HCT116 (cell line): ENCODE data around the gene PTPRR. TPM values are rescaled to one million over a fixed set of nuclear protein-coding genes. Genes with fewer than 3 reads are reported as not detected.

Source experiments
- ATAC-seq: fragments of 200-7000 bp; cut with Tn5 transposase; 2 replicates; pipeline ENCODE4 v1.9.1; 2020; ENCODE audit warnings: mild to moderate bottlenecking, moderate library complexity
- BruUV-seq: library from RNA; stranded (reverse); fragments of 400-500 nt; replicated peaks from 2 replicates; lab custom pipeline; 2021; lab: Mats Ljungman, UMichigan
- CTCF ChIA-PET: fragments of 300-600 bp; sonication (Branson Sonifier 250); formaldehyde crosslinking; loops from one replicate; lab custom pipeline; 2021; ENCODE audit warnings: antibody characterized with exemption; lab: Charles Lee
- POLR2A ChIA-PET: fragments of 300-600, 350-600 bp; sonication (Branson Sonifier 250); formaldehyde crosslinking; loops from one replicate; lab custom pipeline; 2021; ENCODE audit warnings: antibody characterized with exemption; lab: Charles Lee
- RAD21 ChIA-PET, 2 experiments: fragments of 300-600 bp; sonication (Branson Sonifier 250); formaldehyde crosslinking; loops; one replicate each; lab custom pipeline; 2023; ENCODE audit warnings: low total read pairs in 2 of 2; ENCODE audit not compliant: uncharacterized antibody in 2 of 2, unreplicated experiment in 2 of 2, low non-redundant PET in 1 of 2; lab: Charles Lee
- DNase-seq: peaks from one replicate; pipeline ENCODE4 v3.0.0-alpha.2; 2010; ENCODE audit warnings: low read depth, low spot score
- H2AFZ ChIP-seq: fragments of 200-600 bp; shearing (Covaris generic), sonication (generic); 2 replicates; pipeline ENCODE4 v1.6.1; 2017; ENCODE audit warnings: low read depth, mixed run types, mixed read lengths, antibody characterized with exemption, low read length; ENCODE audit not compliant: poor library complexity, severe bottlenecking
- H3K27ac ChIP-seq: 2 replicates; pipeline ENCODE4 v1.5.1; 2012; ENCODE audit warnings: low read depth, low read length
- H3K27me3 ChIP-seq: fragments of 200-600 bp; sonication (generic); 2 replicates; pipeline ENCODE4 v1.6.1; 2016; ENCODE audit warnings: mixed run types, low read length, mixed read lengths; ENCODE audit not compliant: insufficient read depth
- H3K36me3 ChIP-seq, 2 experiments: fragments of 200-500 bp in 1 of 2; fragments of 200-600 bp in 1 of 2; sonication (Bioruptor generic) in 1 of 2; sonication (generic) in 1 of 2; 2 replicates each; pipeline versions ENCODE4 v1.5.1 to v1.6.1; 2014 to 2016; ENCODE audit warnings: low read length in 2 of 2, inconsistent platforms in 1 of 2, mixed read lengths in 1 of 2, mixed run types in 1 of 2; ENCODE audit not compliant: insufficient read depth in 2 of 2, control insufficient read depth in 1 of 2
- H3K4me1 ChIP-seq, 2 experiments: fragments of 200-600 bp in 1 of 2; sonication (generic) in 1 of 2; 2 replicates each; pipeline versions ENCODE4 v1.5.1 to v1.6.1; 2012 to 2017; ENCODE audit warnings: low read length in 2 of 2, inconsistent platforms in 1 of 2, mild to moderate bottlenecking in 1 of 2, mixed read lengths in 1 of 2, mixed run types in 1 of 2, moderate library complexity in 1 of 2; ENCODE audit not compliant: insufficient read depth in 2 of 2, control insufficient read depth in 1 of 2
- H3K4me2 ChIP-seq: fragments of 200-600 bp; sonication (generic); 2 replicates; pipeline ENCODE4 v1.6.1; 2017; ENCODE audit warnings: mixed run types, low read length, mixed read lengths
- H3K4me3 ChIP-seq, 2 experiments: fragments of 200-600 bp in 1 of 2; sonication (generic) in 1 of 2; replicated peaks in 1 of 2; 2 replicates each; pipeline ENCODE4 v1.5.1; 2011 to 2016; ENCODE audit warnings: low read length in 2 of 2, control low read depth in 1 of 2, low read depth in 1 of 2, mild to moderate bottlenecking in 1 of 2, mixed read lengths in 1 of 2, mixed run types in 1 of 2
- H3K79me2 ChIP-seq: fragments of 200-600 bp; sonication (generic); 2 replicates; pipeline ENCODE4 v1.6.1; 2017; ENCODE audit warnings: mild to moderate bottlenecking, mixed run types, low read length, moderate library complexity, mixed read lengths; ENCODE audit not compliant: insufficient read depth
- H3K9ac ChIP-seq: fragments of 200-600 bp; sonication (generic); 2 replicates; pipeline ENCODE4 v1.6.1; 2016; ENCODE audit warnings: low read length, mixed read lengths
- H3K9me2 ChIP-seq: fragments of 200-600 bp; sonication (generic), shearing (Covaris generic); 2 replicates; pipeline ENCODE4 v1.6.1; 2017; ENCODE audit warnings: mixed run types, mild to moderate bottlenecking, moderate library complexity; ENCODE audit not compliant: insufficient read depth
- H3K9me3 ChIP-seq, 2 experiments: fragments of 200-500 bp in 1 of 2; fragments of 200-600 bp in 1 of 2; sonication (Bioruptor generic) in 1 of 2; sonication (generic) in 1 of 2; 2 replicates each; pipeline ENCODE4 v1.6.1; 2014 to 2017; ENCODE audit warnings: low read length in 2 of 2, mixed read lengths in 2 of 2, inconsistent platforms in 1 of 2, low read depth in 1 of 2, mild to moderate bottlenecking in 1 of 2, mixed run types in 1 of 2, moderate library complexity in 1 of 2; ENCODE audit not compliant: control insufficient read depth in 1 of 2, insufficient read depth in 1 of 2
- H4K20me1 ChIP-seq: fragments of 200-600 bp; sonication (generic), shearing (Covaris generic); 2 replicates; pipeline ENCODE4 v1.6.1; 2017; ENCODE audit warnings: mixed run types, mild to moderate bottlenecking, moderate library complexity; ENCODE audit not compliant: insufficient read depth
- ATF3 ChIP-seq: IDR thresholded peaks from 2 replicates; pipeline ENCODE4 v1.6.1; 2012
- CEBPB ChIP-seq: IDR thresholded peaks from 2 replicates; pipeline ENCODE4 v1.6.1; 2012; ENCODE audit warnings: low read depth
- EGR1 ChIP-seq: IDR thresholded peaks from 2 replicates; pipeline ENCODE4 v1.6.1; 2012; ENCODE audit warnings: low read depth
- ELF1 ChIP-seq: IDR thresholded peaks from 2 replicates; pipeline ENCODE4 v1.6.1; 2012; ENCODE audit warnings: low read depth, borderline replicate concordance
- EZH2 ChIP-seq: fragments of 200-600 bp; sonication (generic); IDR thresholded peaks from 2 replicates; pipeline ENCODE4 v1.6.1; 2017; ENCODE audit warnings: antibody characterized with exemption, mixed run types
- EZH2phosphoT487 ChIP-seq: fragments of 200-600 bp; IDR thresholded peaks from 2 replicates; pipeline ENCODE4 v1.6.1; 2018; ENCODE audit warnings: antibody characterized with exemption, borderline replicate concordance
- FOSL1 ChIP-seq: IDR thresholded peaks from 2 replicates; pipeline ENCODE4 v1.6.1; 2012; ENCODE audit warnings: low read depth
- JUND ChIP-seq: IDR thresholded peaks from 2 replicates; pipeline ENCODE4 v1.6.1; 2012
- POLR2AphosphoS5 ChIP-seq: IDR thresholded peaks from 2 replicates; pipeline ENCODE4 v1.6.1; 2011; ENCODE audit warnings: mild to moderate bottlenecking, low read depth, low read length, moderate library complexity
- RAD21 ChIP-seq: IDR thresholded peaks from 2 replicates; pipeline ENCODE4 v1.6.1; 2012; ENCODE audit warnings: low read depth, mild to moderate bottlenecking
- SIN3A ChIP-seq: IDR thresholded peaks from 2 replicates; pipeline ENCODE4 v1.6.1; 2012; ENCODE audit warnings: low read depth
- SRF ChIP-seq: IDR thresholded peaks from 2 replicates; pipeline ENCODE4 v1.6.1; 2012; ENCODE audit warnings: low read depth
- TCF7L2 ChIP-seq: IDR thresholded peaks from 2 replicates; pipeline ENCODE4 v1.7.0; 2011; ENCODE audit warnings: borderline replicate concordance, inconsistent platforms; ENCODE audit not compliant: insufficient read depth, insufficient read length; ENCODE audit errors: extremely low read depth
- YY1 ChIP-seq: IDR thresholded peaks from 2 replicates; pipeline ENCODE4 v1.6.1; 2011; ENCODE audit warnings: low read length, low read depth, moderate library complexity, mild to moderate bottlenecking; ENCODE audit not compliant: insufficient replicate concordance; ENCODE audit errors: extremely low read depth
- ZBTB33 ChIP-seq: IDR thresholded peaks from 2 replicates; pipeline ENCODE4 v1.6.1; 2011; ENCODE audit warnings: mild to moderate bottlenecking, low read length, moderate library complexity; ENCODE audit not compliant: insufficient replicate concordance; ENCODE audit errors: extremely low read depth
- ZFX ChIP-seq: fragments of 450-650 bp; IDR thresholded peaks from 2 replicates; pipeline ENCODE4 v1.6.1; 2017
- ZNF274 ChIP-seq: fragments of 200-500 bp; sonication (Bioruptor generic); IDR thresholded peaks from 2 replicates; pipeline ENCODE4 v1.6.1; 2014; ENCODE audit warnings: mild to moderate bottlenecking, low read depth, low read length, inconsistent platforms
- intact Hi-C: fragments of 100-400 bp; cut with micrococcal nuclease; formaldehyde crosslinking; loops from 2 replicates; pipeline ENCODE4 v1.10.0; 2022
- total RNA-seq: library from RNA; stranded (reverse); gene quantifications from one replicate; pipeline ENCODE4 v1.2.1, GENCODE V29; 2021; ENCODE audit not compliant: unreplicated experiment

PTPRR gene
- total RNA-seq, 1 experiment from 2014 or later, result 0.27 TPM

- TF ChIP-seq SRF (no peak), YY1 (no peak)
Measured at GRCh38 chr12:70592664-70593063, 327.9 kb downstream of the PTPRR start (continued).

GRCh38 chr12:70590549-70591226, 329.9 kb downstream of the PTPRR start:
- CTCF ChIA-PET, result interaction anchor here (0.7 to 1.6 kb wide), 11 partner anchors 9 to 690 kb away, joined by 3 to 11 read pairs (median 3); no protein-coding TSS in a partner anchor
- intact Hi-C loops, result loop anchor here (1.0 to 10.0 kb wide), 3 partner anchors 130 to 424 kb away; no protein-coding TSS in a partner anchor
- Histone ChIP-seq H3K4me3 (no peak overlapping the region), H3K36me3 (no peaks in the 10 kb centered on the region), H3K27me3 (no peaks in the 10 kb centered on the region), H4K20me1 (no peaks in the 10 kb centered on the region), H3K9me2 (no peaks in the 10 kb centered on the region)
- RAD21 ChIA-PET, result interaction anchor here in 1 of 2 experiments (0.7 to 1.0 kb wide), 3 partner anchors 126 to 381 kb away, joined by 3 to 6 read pairs (median 4); no protein-coding TSS in a partner anchor
- no peak for TF ChIP-seq RAD21
- TF ChIP-seq ELF1, result no peak
- no peak for TF ChIP-seq JUND
- no peak for TF ChIP-seq CEBPB
- TF ChIP-seq POLR2AphosphoS5, result no peak
- no peak for TF ChIP-seq SIN3A
- TF ChIP-seq FOSL1, result no peak
- no peak for TF ChIP-seq EGR1
- no peak for TF ChIP-seq EZH2
- TF ChIP-seq ZFX, result no peak
- TF ChIP-seq ZBTB33, result no peak
- TF ChIP-seq ZNF274, result no peak
- TF ChIP-seq YY1, result no peak
- no peak for TF ChIP-seq ATF3
- TF ChIP-seq EZH2phosphoT487, result no peak
- TF ChIP-seq TCF7L2, result no peak
- TF ChIP-seq, all 23 proteins: peak for 0
- Histone ChIP-seq H3K27ac (no peak overlapping the region), H3K9ac (no peak overlapping the region), H3K9me3 (no peaks in the 10 kb centered on the region), H3K79me2 (no peaks in the 10 kb centered on the region), H3K4me2 (no peak overlapping the region), H2AFZ (peak overlapping the region; percentile 87), H3K4me1 (no peaks in the 10 kb centered on the region)
- no TSS peak for BruUV-seq
- ATAC-seq (no peak), DNase-seq (no peak)
- POLR2A ChIA-PET, result interaction anchor here (0.7 to 1.4 kb wide), 2 partner anchors 9 to 103 kb away, joined by 3 read pairs; no protein-coding TSS in a partner anchor
